Endothelial cell of umbilical vein (primary cell): ENCODE results near the gene IL15. TPM values are rescaled to one million over a fixed set of nuclear protein-coding genes. Genes with fewer than 3 reads are reported as not detected.

Experiments used
- BruUV-seq: library from RNA; stranded (reverse); fragments of 400-500 nt; replicated peaks from 2 replicates; lab custom pipeline; 2021; lab: Mats Ljungman, UMichigan
- CTCF ChIA-PET: fragments of 300-600, 350-600 bp; sonication (Branson Sonifier 250); formaldehyde crosslinking; loops from one replicate; lab custom pipeline; 2021; ENCODE audit warnings: antibody characterized with exemption, inconsistent platforms; lab: Charles Lee
- POLR2A ChIA-PET: fragments of 300-600, 350-600 bp; sonication (Branson Sonifier 250); formaldehyde crosslinking; loops from one replicate; lab custom pipeline; 2021; ENCODE audit warnings: antibody characterized with exemption, inconsistent platforms; lab: Charles Lee
- DNase-seq: peaks from one replicate; pipeline ENCODE4 v3.0.0-alpha.2; 2011; ENCODE audit warnings: low read depth, low spot score
- FAIRE-seq: peaks from 2 replicates; lab custom pipeline; 2011; peaks lifted over from hg19 to GRCh38; lab: Jason Lieb, UNC
- H2AFZ ChIP-seq: 2 replicates; pipeline ENCODE4 v1.6.0; 2012; ENCODE audit warnings: low read depth, low read length, control low read depth, inconsistent platforms
- H3K27ac ChIP-seq: 2 replicates; pipeline ENCODE4 v1.5.1; 2011; ENCODE audit warnings: low read depth, mild to moderate bottlenecking, control low read depth, low read length, moderate library complexity; ENCODE audit not compliant: insufficient read depth
- H3K27me3 ChIP-seq, 2 experiments: 2 replicates each; pipeline versions ENCODE4 v1.6.0 to v1.6.1; 2011; ENCODE audit warnings: low read length in 2 of 2, mixed read lengths in 1 of 2; ENCODE audit not compliant: control insufficient read depth in 2 of 2, insufficient read depth in 2 of 2
- H3K36me3 ChIP-seq, 2 experiments: 2 replicates in 1 of 2; 3 replicates in 1 of 2; pipeline ENCODE4 v1.5.1; 2011; ENCODE audit warnings: low read length in 2 of 2, mild to moderate bottlenecking in 1 of 2, moderate library complexity in 1 of 2; ENCODE audit not compliant: control insufficient read depth in 2 of 2, insufficient read depth in 2 of 2; ENCODE audit errors: extremely low read depth in 1 of 2
- H3K4me1 ChIP-seq: 3 replicates; pipeline ENCODE4 v1.5.1; 2011; ENCODE audit warnings: mild to moderate bottlenecking, low read length; ENCODE audit not compliant: control insufficient read depth, insufficient read depth; ENCODE audit errors: extremely low read depth
- H3K4me2 ChIP-seq: 2 replicates; pipeline ENCODE4 v1.6.1; 2011; ENCODE audit warnings: low read length, control low read depth, mixed read lengths; ENCODE audit not compliant: insufficient read depth
- H3K4me3 ChIP-seq, 3 experiments: fragments of 200-600 bp in 1 of 3; sonication (generic), shearing (Covaris generic) in 1 of 3; replicated peaks in 1 of 3; 2 replicates each; pipeline ENCODE4 v1.5.1; 2011 to 2016; ENCODE audit warnings: control low read depth in 3 of 3, low read length in 3 of 3, mild to moderate bottlenecking in 2 of 3, inconsistent platforms in 1 of 3, low read depth in 1 of 3, moderate library complexity in 1 of 3; ENCODE audit not compliant: insufficient read depth in 1 of 3
- H3K79me2 ChIP-seq: 2 replicates; pipeline ENCODE4 v1.6.0; 2012; ENCODE audit warnings: low read length, inconsistent platforms; ENCODE audit not compliant: control insufficient read depth, insufficient read depth
- H3K9ac ChIP-seq: replicated peaks from 2 replicates; pipeline ENCODE3; 2011; ENCODE audit warnings: low read length, control low read depth; ENCODE audit not compliant: insufficient read depth; ENCODE audit errors: extremely low read depth
- H3K9me1 ChIP-seq: replicated peaks from 3 replicates; pipeline ENCODE4 v1.6.0; 2011; ENCODE audit warnings: mild to moderate bottlenecking, low read length; ENCODE audit not compliant: control insufficient read depth, insufficient read depth; ENCODE audit errors: extremely low read depth
- H3K9me3 ChIP-seq: replicated peaks from 2 replicates; pipeline ENCODE4 v1.5.1; 2012; ENCODE audit warnings: low read length, inconsistent platforms; ENCODE audit not compliant: control insufficient read depth, insufficient read depth
- H4K20me1 ChIP-seq: replicated peaks from 2 replicates; pipeline ENCODE3; 2011; ENCODE audit warnings: mild to moderate bottlenecking, low read length; ENCODE audit not compliant: control insufficient read depth, insufficient read depth; ENCODE audit errors: extremely low read depth
- EZH2 ChIP-seq: IDR thresholded peaks from 2 replicates; pipeline ENCODE4 v1.6.1; 2012; ENCODE audit warnings: borderline replicate concordance, low read depth, mild to moderate bottlenecking, moderate library complexity, low read length, inconsistent platforms; ENCODE audit not compliant: severe bottlenecking
- FOS ChIP-seq: IDR thresholded peaks from 2 replicates; pipeline ENCODE4 v1.6.1; 2011; ENCODE audit warnings: mild to moderate bottlenecking, low read length, moderate library complexity, borderline replicate concordance; ENCODE audit not compliant: insufficient read depth
- GATA2 ChIP-seq: IDR thresholded peaks from 2 replicates; pipeline ENCODE4 v1.7.0; 2011; ENCODE audit warnings: low read depth, mild to moderate bottlenecking, moderate library complexity, mixed read lengths, low read length; ENCODE audit not compliant: insufficient read length, insufficient read depth
- JUN ChIP-seq: IDR thresholded peaks from 2 replicates; pipeline ENCODE4 v1.6.1; 2011; ENCODE audit warnings: borderline replicate concordance, low read depth; ENCODE audit not compliant: insufficient read length, insufficient read depth
- POLR2A ChIP-seq: IDR thresholded peaks from 2 replicates; pipeline ENCODE4 v1.6.1; 2012; ENCODE audit warnings: low read depth, mild to moderate bottlenecking, control low read depth, low read length
- dilution Hi-C: fragments of 300-500 bp; cut with MboI; formaldehyde crosslinking; loops from one replicate; pipeline ENCODE4 v1.15.0; 2019; ENCODE audit warnings: low sequenced_read_pairs; ENCODE audit not compliant: extremely low pct_ligation_motif_present
- intact Hi-C: fragments of 100-400 bp; cut with micrococcal nuclease; formaldehyde crosslinking; loops from one replicate; pipeline ENCODE4 v1.10.0; 2022
- polyA plus RNA-seq, 4 experiments: library from polyadenylated mRNA; depleted of rRNA in 3 of 4; stranded (reverse) in 3 of 4; unstranded in 1 of 4; fragments of >200 nt; gene quantifications; 2 replicates each; pipeline versions ENCODE4 v1.2.1 to v1.2.3, GENCODE V29; 2011 to 2012; ENCODE audit warnings: missing spikeins in 1 of 4
- total RNA-seq: library from RNA; stranded (reverse); gene quantifications from 2 replicates; pipeline ENCODE4 v1.2.3, GENCODE V29; 2021
- TF ChIP-seq, protein P1 (sequence below), 2 donors: IDR thresholded peaks; 1 replicate in 1 of 2; 2 replicates in 1 of 2; pipeline ENCODE4 v1.5.1; 2011; ENCODE audit warnings: low read length in 2 of 2, mild to moderate bottlenecking in 2 of 2, moderate library complexity in 2 of 2, control low read depth in 1 of 2, inconsistent platforms in 1 of 2, low read depth in 1 of 2; ENCODE audit not compliant: insufficient read depth in 1 of 2; ENCODE audit errors: extremely low read depth in 1 of 2
- TF ChIP-seq, protein P2 (sequence below): IDR thresholded peaks from 2 replicates; pipeline ENCODE4 v1.6.1; 2011; ENCODE audit not compliant: insufficient read depth, insufficient read length

The IL15 gene
- total and polyA plus RNA-seq, 2 donors (not counting 3 experiments of a cell fraction or from before 2014, with no cell fraction given), result 3.0 to 3.1 TPM

DNA sequence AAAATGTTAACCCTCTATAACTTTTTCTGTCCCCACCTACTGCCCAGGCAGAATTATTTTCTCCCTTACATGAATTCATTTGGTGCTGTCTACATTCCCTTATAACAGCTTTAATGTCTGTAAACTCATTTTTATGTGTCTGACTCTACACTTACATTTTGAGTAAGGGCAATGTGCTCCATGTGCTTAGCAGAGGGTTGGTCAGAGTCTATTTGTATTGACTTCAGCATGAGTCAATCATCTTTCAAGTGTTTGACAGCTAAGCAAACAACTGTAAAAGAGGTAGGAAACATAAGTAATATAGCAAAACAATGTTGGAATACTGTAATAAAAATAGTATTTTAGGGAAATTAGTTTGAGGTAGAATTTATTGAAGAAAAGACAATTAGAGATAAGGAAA, 6.3 kb downstream of the IL15 start:
- Histone ChIP-seq H3K27ac (no peak overlapping the region), H3K79me2 (no peaks in the 10 kb centered on the region), H3K9me3 (no peaks in the 10 kb centered on the region), H3K27me3 (no peaks in the 10 kb centered on the region), H3K4me3 (no peak overlapping the region), H3K9me1 (no peaks in the 10 kb centered on the region), H2AFZ (no peak overlapping the region), H4K20me1 (no peaks in the 10 kb centered on the region), H3K4me1 (no peaks in the 10 kb centered on the region), H3K4me2 (no peak overlapping the region), H3K36me3 (no peaks in the 10 kb centered on the region), H3K9ac (no peak overlapping the region)
- DNase-seq (peak; percentile 11), FAIRE-seq (no peak)
- intact Hi-C loops, result no loop called here
- TF ChIP-seq JUN, result no peak
- TF ChIP-seq, protein P1, sequence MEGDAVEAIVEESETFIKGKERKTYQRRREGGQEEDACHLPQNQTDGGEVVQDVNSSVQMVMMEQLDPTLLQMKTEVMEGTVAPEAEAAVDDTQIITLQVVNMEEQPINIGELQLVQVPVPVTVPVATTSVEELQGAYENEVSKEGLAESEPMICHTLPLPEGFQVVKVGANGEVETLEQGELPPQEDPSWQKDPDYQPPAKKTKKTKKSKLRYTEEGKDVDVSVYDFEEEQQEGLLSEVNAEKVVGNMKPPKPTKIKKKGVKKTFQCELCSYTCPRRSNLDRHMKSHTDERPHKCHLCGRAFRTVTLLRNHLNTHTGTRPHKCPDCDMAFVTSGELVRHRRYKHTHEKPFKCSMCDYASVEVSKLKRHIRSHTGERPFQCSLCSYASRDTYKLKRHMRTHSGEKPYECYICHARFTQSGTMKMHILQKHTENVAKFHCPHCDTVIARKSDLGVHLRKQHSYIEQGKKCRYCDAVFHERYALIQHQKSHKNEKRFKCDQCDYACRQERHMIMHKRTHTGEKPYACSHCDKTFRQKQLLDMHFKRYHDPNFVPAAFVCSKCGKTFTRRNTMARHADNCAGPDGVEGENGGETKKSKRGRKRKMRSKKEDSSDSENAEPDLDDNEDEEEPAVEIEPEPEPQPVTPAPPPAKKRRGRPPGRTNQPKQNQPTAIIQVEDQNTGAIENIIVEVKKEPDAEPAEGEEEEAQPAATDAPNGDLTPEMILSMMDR (IDR thresholded peaks at IDR 0.05; ENCODE audit: extremely low read depth in 1 of 2, insufficient read depth in 1 of 2, low read depth in 1 of 2, low read length in 2 of 2), result no peak
- no peak for TF ChIP-seq GATA2
- TF ChIP-seq POLR2A, result no peak
- no peak for TF ChIP-seq EZH2
- TF ChIP-seq, protein P2, sequence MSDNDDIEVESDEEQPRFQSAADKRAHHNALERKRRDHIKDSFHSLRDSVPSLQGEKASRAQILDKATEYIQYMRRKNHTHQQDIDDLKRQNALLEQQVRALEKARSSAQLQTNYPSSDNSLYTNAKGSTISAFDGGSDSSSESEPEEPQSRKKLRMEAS, result no peak
- peak; percentile 28 for TF ChIP-seq FOS
- POLR2A ChIA-PET, result no interaction called here
- BruUV-seq, result no TSS peak
- CTCF ChIA-PET, result interaction anchor here (1.5 kb wide), 2 partner anchors 12 to 20 kb away, joined by 3 to 6 read pairs; no protein-coding TSS in a partner anchor
- dilution Hi-C loops, result no loop called here
